ENCODE results near the gene SPATA9. TPM values are rescaled to one million over a fixed set of nuclear protein-coding genes. Genes with fewer than 3 reads are reported as not detected.

The SPATA9 gene
- total RNA-seq, 1 donor from 2014 or later = not detected

- no peak for DNase-seq (ENCODE audit: low spot score)
- H3K36me3 Mint-ChIP-seq (ENCODE audit: low read depth) = peaks cover 21% of the 10 kb centered on the region
- intact Hi-C loops (cut with micrococcal nuclease) = no loop called here
- no peak overlapping the region for H3K4me3 Mint-ChIP-seq (ENCODE audit: low read depth)
- H3K27ac Mint-ChIP-seq = no peak overlapping the region
- H3K9me3 Mint-ChIP-seq = peaks cover 8% of the 10 kb centered on the region
- no peaks in the 10 kb centered on the region for H3K27me3 Mint-ChIP-seq (ENCODE audit: low read depth)
- peaks cover 6% of the 10 kb centered on the region for H3K4me1 Mint-ChIP-seq (ENCODE audit: low read depth)
These were observed 72.2 kb downstream of the SPATA9 start for GRCh38 chr5:95610546-95610945.

- intact Hi-C loops (cut with micrococcal nuclease) = no loop called here
- no peaks in the 10 kb centered on the region for H3K27me3 Mint-ChIP-seq (ENCODE audit: low read depth)
These were observed 73.1 kb downstream of the SPATA9 start for GRCh38 chr5:95609711-95610110.

More at GRCh38 chr5:95609711-95610110, 73.1 kb downstream of the SPATA9 start:
- Mint-ChIP-seq H3K4me1 (ENCODE audit: low read depth) (no peaks in the 10 kb centered on the region), H3K36me3 (ENCODE audit: low read depth) (peaks cover 17% of the 10 kb centered on the region), H3K27ac (no peak overlapping the region), H3K9me3 (peaks cover 8% of the 10 kb centered on the region), H3K4me3 (ENCODE audit: low read depth) (no peak overlapping the region)
- no peak for DNase-seq (ENCODE audit: low spot score)

Other genes with a start within 250 kb of the SPATA9 start
- gene SKIC3, start 128.0 kb downstream of the SPATA9 start, total RNA-seq = 60.2 and 61.6 TPM in 2 replicates
- 4.0 and 4.6 TPM in 2 replicates for gene ARSK, start 127.9 kb downstream of the SPATA9 start, total RNA-seq
- 0.11 and 0.14 TPM in 2 replicates for gene GPR150, start 62.9 kb downstream of the SPATA9 start, total RNA-seq
- 0.94 and 2.9 TPM in 2 replicates for gene RFESD, start 36.2 kb downstream of the SPATA9 start, total RNA-seq
- gene RHOBTB3, start 48.3 kb upstream of the SPATA9 start, total RNA-seq = 0.39 and 0.57 TPM in 2 replicates
- gene GLRX, start 139.7 kb upstream of the SPATA9 start, total RNA-seq = 14.9 and 18.5 TPM in 2 replicates